HL-60 (cell line): ENCODE results near the gene ACKR2.
A peak's percentile ranks its signal among the peaks of the same experiment; 100 is the strongest.

ENCODE experiments used
- DNase-seq, 2 experiments: peaks; one replicate each; pipeline ENCODE4 v3.0.0-alpha.2; 2010 to 2020; ENCODE audit warnings: low read depth in 1 of 2, low spot score in 1 of 2
- H3K27ac ChIP-seq: fragments of 250-450 bp; sonication (Bioruptor Pico); replicated peaks from 2 replicates; pipeline ENCODE4 v1.5.1; 2020; ENCODE audit warnings: mild to moderate bottlenecking, moderate library complexity
- H3K27me3 ChIP-seq: fragments of 250-450 bp; sonication (Bioruptor Pico); 2 replicates; pipeline ENCODE4 v1.5.1; 2021; ENCODE audit warnings: mild to moderate bottlenecking, moderate library complexity; ENCODE audit not compliant: insufficient read depth, poor library complexity, severe bottlenecking
- H3K4me3 ChIP-seq: replicated peaks from 2 replicates; pipeline ENCODE4 v1.5.1; 2011; ENCODE audit warnings: mild to moderate bottlenecking, control low read depth, low read length; ENCODE audit not compliant: insufficient read depth
- GABPA ChIP-seq: IDR thresholded peaks from 2 replicates; pipeline ENCODE4 v1.6.1; 2012; ENCODE audit warnings: low read depth
- POLR2AphosphoS5 ChIP-seq: IDR thresholded peaks from 2 replicates; pipeline ENCODE4 v1.6.1; 2012; ENCODE audit warnings: low read depth
- SPI1 ChIP-seq: IDR thresholded peaks from 2 replicates; pipeline ENCODE4 v1.6.1; 2012; ENCODE audit warnings: low read depth, mild to moderate bottlenecking, borderline replicate concordance
- TF ChIP-seq, protein P1 (sequence below): IDR thresholded peaks from one replicate; pipeline ENCODE4 v1.5.1; 2011; ENCODE audit warnings: low read length, control low read depth, inconsistent platforms; ENCODE audit not compliant: insufficient read depth
- TF ChIP-seq, protein P2 (sequence below): IDR thresholded peaks from 2 replicates; pipeline ENCODE4 v1.6.1; 2012; ENCODE audit warnings: low read depth; ENCODE audit not compliant: insufficient replicate concordance

The ACKR2 gene

DNA sequence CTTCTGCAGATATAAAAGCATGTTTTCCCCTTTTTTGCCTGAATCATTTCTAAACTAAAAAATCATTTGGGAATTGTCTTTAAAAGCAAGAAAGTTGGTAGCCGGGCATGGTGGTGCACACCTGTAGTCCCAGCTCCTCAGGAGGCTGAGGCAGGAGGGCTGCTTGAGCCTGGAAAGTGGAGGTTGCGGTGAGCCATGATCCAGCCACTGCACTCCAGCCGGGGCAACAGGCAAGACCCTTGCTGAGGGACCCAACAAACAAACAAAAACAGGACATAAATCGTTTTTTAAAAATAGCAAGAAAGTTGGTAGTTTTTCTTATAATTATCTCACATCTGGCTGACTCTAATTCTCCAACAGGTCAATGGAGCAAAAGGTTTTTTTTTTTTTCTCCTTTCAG lies 7.5 kb upstream of the ACKR2 start:
- TF ChIP-seq SPI1 (no peak), POLR2AphosphoS5 (no peak), GABPA (no peak)
- TF ChIP-seq, protein P1, sequence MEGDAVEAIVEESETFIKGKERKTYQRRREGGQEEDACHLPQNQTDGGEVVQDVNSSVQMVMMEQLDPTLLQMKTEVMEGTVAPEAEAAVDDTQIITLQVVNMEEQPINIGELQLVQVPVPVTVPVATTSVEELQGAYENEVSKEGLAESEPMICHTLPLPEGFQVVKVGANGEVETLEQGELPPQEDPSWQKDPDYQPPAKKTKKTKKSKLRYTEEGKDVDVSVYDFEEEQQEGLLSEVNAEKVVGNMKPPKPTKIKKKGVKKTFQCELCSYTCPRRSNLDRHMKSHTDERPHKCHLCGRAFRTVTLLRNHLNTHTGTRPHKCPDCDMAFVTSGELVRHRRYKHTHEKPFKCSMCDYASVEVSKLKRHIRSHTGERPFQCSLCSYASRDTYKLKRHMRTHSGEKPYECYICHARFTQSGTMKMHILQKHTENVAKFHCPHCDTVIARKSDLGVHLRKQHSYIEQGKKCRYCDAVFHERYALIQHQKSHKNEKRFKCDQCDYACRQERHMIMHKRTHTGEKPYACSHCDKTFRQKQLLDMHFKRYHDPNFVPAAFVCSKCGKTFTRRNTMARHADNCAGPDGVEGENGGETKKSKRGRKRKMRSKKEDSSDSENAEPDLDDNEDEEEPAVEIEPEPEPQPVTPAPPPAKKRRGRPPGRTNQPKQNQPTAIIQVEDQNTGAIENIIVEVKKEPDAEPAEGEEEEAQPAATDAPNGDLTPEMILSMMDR = no peak
- TF ChIP-seq, protein P2, sequence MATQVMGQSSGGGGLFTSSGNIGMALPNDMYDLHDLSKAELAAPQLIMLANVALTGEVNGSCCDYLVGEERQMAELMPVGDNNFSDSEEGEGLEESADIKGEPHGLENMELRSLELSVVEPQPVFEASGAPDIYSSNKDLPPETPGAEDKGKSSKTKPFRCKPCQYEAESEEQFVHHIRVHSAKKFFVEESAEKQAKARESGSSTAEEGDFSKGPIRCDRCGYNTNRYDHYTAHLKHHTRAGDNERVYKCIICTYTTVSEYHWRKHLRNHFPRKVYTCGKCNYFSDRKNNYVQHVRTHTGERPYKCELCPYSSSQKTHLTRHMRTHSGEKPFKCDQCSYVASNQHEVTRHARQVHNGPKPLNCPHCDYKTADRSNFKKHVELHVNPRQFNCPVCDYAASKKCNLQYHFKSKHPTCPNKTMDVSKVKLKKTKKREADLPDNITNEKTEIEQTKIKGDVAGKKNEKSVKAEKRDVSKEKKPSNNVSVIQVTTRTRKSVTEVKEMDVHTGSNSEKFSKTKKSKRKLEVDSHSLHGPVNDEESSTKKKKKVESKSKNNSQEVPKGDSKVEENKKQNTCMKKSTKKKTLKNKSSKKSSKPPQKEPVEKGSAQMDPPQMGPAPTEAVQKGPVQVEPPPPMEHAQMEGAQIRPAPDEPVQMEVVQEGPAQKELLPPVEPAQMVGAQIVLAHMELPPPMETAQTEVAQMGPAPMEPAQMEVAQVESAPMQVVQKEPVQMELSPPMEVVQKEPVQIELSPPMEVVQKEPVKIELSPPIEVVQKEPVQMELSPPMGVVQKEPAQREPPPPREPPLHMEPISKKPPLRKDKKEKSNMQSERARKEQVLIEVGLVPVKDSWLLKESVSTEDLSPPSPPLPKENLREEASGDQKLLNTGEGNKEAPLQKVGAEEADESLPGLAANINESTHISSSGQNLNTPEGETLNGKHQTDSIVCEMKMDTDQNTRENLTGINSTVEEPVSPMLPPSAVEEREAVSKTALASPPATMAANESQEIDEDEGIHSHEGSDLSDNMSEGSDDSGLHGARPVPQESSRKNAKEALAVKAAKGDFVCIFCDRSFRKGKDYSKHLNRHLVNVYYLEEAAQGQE = no peak
- Histone ChIP-seq H3K4me3 (no peak overlapping the region), H3K27ac (no peak overlapping the region), H3K27me3 (no peaks in the 10 kb centered on the region)
- DNase-seq = no peak

DNA sequence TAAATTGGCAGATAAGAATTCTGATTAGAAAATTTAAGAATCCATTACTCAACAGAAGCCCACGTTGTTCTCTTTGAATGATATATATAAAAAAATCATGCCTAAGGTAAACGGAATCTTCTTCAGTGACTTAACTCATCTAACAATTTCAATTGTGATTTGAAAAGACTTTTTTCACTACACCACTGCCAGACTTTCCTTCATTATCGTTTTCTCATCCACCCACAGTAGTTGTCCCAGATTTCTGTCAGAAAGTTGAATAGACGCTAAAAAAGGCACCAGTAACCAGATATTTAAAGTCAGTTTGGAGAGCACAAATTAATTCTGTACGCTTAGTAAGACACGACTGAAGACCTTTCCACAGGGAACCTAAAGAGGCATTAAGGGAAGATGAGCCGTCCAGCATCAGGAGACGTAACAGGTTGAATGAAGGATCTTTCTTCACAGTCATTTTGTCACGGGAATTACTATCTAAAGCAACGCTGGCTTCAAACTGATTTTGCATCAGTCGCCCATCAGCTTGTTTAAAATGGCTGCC lies 6.3 kb upstream of the ACKR2 start:
- TF ChIP-seq SPI1 (no peak), GABPA (no peak), POLR2AphosphoS5 (no peak)
- TF ChIP-seq, protein P1 = no peak
- TF ChIP-seq, protein P2 = no peak
- H3K27ac ChIP-seq = no peak overlapping the region

DNA sequence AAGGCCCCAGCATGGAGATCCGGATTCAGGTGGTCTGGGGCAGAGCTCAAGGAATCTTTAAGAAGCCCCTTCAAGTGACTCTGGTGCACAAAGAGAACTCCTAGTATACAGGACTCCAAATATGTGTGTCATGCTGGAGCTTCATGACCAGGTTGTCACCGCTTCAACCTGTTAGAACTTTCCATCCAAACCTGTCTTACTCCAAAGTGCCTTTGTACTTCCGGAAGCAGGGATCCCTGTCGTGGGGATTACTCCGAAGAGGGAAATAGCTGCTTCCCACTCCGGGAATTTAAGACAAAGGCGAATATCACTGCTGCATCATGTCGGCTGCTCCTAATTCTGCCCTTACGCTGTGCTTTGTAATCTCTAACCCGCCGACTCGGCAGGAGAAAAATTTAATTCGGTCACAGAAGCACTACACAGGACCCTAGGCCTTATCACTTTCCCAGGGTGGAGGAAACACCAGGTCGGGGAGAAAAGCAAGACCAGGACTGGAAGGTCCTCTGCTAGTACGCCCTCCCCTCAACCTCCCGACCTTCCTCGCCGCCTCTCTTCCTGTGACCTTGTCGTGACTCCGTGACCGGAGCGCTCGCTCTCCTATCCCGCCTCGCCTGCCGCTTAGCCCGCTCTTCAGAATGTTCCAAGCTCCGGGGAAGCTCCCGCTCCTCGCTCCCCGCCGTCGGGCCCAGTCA lies 5.7 kb upstream of the ACKR2 start:
- H3K27ac ChIP-seq = peak overlapping the region; percentile 65
- no peaks in the 10 kb centered on the region for H3K27me3 ChIP-seq
- TF ChIP-seq SPI1 (no peak), POLR2AphosphoS5 (no peak), GABPA (no peak)
- TF ChIP-seq, protein P1 = no peak
- TF ChIP-seq, protein P2 = no peak
- H3K4me3 ChIP-seq = peak overlapping the region; percentile 94
- peak in 1 of 2 experiments; percentile 16 for DNase-seq

More for the DNA sequence above, 6.3 kb upstream of the ACKR2 start:
- Histone ChIP-seq H3K4me3 (peak overlapping the region; percentile 94), H3K27me3 (no peaks in the 10 kb centered on the region)
- DNase-seq = no peak
